A673 (cell line): ENCODE data around the gene DNAJC2.

Source experiments
- CTCF ChIP-seq: fragments of 300-800, 200-600 bp; sonication (generic); conservative IDR thresholded peaks from 2 replicates; pipeline ENCODE4 v1.5.1; 2017; ENCODE audit warnings: low read depth, mild to moderate bottlenecking, antibody characterized with exemption, low read length, moderate library complexity, mixed read lengths
- EZH2 ChIP-seq: fragments of 200-600 bp; sonication (generic); IDR thresholded peaks from 2 replicates; pipeline ENCODE4 v1.6.1; 2017; ENCODE audit warnings: borderline replicate concordance, low read depth, mild to moderate bottlenecking, mixed read lengths, antibody characterized with exemption, low read length; ENCODE audit not compliant: poor library complexity, severe bottlenecking

- TF ChIP-seq EZH2 (no peak), CTCF (no peak)
Measured at GRCh38 chr7:103297837-103298179, 46.8 kb downstream of the DNAJC2 start.
